ENCODE results near the gene VGLL3.

VGLL3 gene

DNA sequence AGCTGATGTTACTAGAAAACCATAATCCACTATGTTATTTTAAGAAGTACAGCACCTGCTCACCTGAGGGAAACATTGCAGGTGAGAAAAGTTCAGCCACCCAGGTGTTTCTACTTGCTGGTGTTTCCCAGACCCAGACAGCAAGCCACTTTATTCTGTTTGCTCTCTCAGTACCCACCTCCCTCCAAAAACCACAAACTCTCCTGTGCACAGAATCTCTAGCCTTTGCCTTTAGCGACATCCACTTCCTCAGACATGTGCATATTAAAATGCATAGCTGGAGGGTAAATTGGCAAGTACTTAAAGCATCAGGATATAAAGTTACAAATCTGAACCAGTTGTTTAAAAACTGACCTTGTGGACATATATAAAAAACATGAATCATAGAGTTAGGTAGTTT, 36.7 kb downstream of the VGLL3 start:
- TF ChIP-seq, protein P1, sequence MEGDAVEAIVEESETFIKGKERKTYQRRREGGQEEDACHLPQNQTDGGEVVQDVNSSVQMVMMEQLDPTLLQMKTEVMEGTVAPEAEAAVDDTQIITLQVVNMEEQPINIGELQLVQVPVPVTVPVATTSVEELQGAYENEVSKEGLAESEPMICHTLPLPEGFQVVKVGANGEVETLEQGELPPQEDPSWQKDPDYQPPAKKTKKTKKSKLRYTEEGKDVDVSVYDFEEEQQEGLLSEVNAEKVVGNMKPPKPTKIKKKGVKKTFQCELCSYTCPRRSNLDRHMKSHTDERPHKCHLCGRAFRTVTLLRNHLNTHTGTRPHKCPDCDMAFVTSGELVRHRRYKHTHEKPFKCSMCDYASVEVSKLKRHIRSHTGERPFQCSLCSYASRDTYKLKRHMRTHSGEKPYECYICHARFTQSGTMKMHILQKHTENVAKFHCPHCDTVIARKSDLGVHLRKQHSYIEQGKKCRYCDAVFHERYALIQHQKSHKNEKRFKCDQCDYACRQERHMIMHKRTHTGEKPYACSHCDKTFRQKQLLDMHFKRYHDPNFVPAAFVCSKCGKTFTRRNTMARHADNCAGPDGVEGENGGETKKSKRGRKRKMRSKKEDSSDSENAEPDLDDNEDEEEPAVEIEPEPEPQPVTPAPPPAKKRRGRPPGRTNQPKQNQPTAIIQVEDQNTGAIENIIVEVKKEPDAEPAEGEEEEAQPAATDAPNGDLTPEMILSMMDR (IDR thresholded peaks at IDR 0.05; ENCODE audit: insufficient read depth, low read depth, low read length, missing control alignments): no peak
- H3K4me3 ChIP-seq (ENCODE audit: low read length): no peak overlapping the region
- DNase-seq (ENCODE audit: low read depth): no peak

DNA sequence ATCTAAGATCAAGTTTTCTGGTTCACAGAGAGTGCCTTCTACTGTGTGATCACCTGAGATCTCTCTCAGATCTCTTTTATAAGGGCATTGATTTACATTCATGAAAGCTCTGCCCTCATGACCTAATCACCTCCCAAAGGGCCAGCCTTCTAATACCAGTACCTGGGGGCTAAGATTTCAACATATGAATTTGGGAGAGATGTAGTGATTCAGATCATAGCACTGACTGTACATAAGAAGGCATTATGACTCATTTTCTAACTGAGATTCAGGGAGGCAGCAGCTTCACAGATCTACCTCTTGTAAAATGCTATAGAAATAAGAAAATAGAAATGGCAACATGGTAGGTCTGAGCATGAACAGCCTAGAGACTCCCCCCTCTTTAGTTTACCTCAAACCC, 39.6 kb downstream of the VGLL3 start:
- TF ChIP-seq, protein P1 (IDR thresholded peaks at IDR 0.05; ENCODE audit: insufficient read depth, low read depth, low read length, missing control alignments): no peak
- peak; percentile 93 for DNase-seq (ENCODE audit: low read depth)

DNA sequence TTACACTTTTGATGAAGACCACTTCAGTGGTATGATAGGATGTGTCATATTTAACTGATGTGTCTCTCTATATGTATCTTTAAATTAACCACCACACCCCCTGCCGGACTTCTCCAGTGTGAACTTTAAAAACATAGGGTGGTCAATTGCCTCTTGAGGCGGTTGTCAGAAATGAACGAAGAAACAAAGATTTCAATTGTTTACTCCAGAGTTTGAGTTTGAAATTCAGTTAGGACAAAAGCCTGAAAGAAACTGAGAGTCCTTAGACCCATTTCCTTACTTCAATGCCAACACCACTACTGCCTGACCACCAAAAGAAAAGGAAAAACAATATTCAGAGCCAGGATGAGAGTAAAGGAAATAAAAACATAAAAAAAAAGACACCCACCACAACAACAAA, 40.2 kb downstream of the VGLL3 start:
- TF ChIP-seq, protein P1 (IDR thresholded peaks at IDR 0.05; ENCODE audit: insufficient read depth, low read depth, low read length, missing control alignments): no peak
- no peak for DNase-seq (ENCODE audit: low read depth)
- H3K4me3 ChIP-seq (ENCODE audit: low read length): no peak overlapping the region

More for the DNA sequence above, 39.6 kb downstream of the VGLL3 start:
- H3K4me3 ChIP-seq (ENCODE audit: low read length): no peak overlapping the region

DNA sequence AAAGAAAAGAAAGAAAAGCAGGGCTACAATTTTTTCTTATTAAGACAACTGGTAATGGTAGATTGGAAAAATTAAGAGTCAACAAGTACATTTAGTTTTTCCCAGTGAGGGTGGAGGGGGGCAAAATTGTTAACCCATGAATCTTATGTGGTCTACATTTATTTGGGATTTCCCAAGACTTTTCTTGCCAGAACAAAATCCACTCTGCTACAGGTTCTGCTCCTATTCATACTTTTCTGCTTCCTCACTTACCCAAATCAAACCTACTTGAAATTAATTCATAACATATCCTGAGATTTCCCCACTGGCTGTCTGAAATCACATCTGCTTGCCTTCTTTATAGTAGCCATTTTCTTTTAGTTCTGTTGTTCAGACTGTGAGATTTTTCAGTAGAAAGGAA, 41.1 kb downstream of the VGLL3 start:
- H3K4me3 ChIP-seq (ENCODE audit: low read length): no peak overlapping the region
- TF ChIP-seq, protein P1 (IDR thresholded peaks at IDR 0.05; ENCODE audit: insufficient read depth, low read depth, low read length, missing control alignments): no peak
- DNase-seq (ENCODE audit: low read depth): peak; percentile 54

DNA sequence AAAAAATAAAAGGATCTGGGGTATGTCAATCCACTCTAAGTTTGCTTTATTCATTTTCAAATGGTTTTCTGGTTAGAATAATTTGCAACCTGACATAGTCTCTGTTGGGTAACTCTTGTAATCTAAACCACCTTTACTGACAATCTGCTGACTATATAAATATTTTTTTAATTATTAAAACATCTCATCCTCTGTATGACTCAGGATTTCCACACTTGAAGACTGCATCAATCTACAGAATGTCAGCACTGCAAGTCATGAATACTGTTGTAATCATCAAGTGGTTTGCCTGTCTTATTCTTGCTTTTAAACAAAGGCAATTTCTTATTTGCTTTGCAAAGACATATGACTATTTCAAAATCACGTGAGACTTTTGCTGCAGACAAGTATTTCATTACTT, 42.1 kb downstream of the VGLL3 start:
- peak; percentile 94 for DNase-seq (ENCODE audit: low read depth)
- TF ChIP-seq, protein P1 (IDR thresholded peaks at IDR 0.05; ENCODE audit: insufficient read depth, low read depth, low read length, missing control alignments): no peak
- H3K4me3 ChIP-seq (ENCODE audit: low read length): no peak overlapping the region

DNA sequence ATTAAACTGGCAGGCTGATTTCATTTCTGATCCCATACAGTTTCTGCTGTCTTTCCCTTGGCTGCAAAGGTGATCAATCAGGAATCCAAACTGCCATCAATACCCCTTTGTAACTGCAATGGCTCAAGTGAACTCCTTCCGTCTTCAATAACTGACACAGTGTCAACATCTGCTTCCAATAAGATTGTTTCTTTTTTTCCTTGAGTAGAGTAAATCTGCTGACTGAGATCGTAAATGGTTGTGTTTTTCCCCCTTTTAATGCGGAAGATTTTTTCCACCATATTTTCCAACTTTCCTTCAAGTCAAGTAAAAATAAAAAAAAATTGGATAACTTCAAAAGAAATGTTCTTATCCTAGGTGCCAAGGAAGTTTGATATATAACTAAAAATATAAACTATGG, 48.7 kb downstream of the VGLL3 start:
- DNase-seq (ENCODE audit: low read depth): no peak
- TF ChIP-seq, protein P1 (IDR thresholded peaks at IDR 0.05; ENCODE audit: insufficient read depth, low read depth, low read length, missing control alignments): no peak
- no peak overlapping the region for H3K4me3 ChIP-seq (ENCODE audit: low read length)

DNA sequence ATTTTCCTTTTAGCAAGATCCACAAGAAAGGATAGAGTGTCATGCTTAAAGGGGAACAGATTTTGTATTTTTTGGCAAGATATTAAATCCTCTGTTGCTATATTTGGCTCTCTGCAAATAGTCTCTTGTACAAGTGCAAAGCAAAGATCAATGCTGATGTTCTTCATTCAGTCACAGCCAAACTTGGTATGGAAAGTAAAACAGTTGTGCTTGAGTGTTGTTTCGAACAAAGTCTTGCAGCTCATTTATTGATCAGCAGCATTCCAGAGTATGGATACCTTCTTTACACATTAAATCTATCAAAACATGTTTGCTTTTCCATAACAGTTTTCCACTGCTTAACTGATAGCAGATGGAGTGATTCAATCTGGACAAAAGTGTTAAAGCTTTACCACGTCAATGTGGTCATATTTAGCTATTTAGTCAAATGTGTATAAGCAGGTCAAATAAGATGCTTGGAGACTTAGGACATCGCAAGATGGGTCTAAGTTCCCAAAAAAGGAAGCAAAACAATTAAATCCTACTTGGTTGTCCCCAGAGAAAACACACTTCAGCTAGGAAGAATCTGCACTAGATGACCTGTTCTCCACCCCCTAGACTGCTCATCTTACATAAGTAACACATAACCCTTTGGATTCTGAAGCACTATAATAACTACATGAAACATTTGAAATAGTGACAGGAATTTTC, 52.4 kb downstream of the VGLL3 start:
- H3K4me3 ChIP-seq (ENCODE audit: low read length): no peak overlapping the region
- no peak for DNase-seq (ENCODE audit: low read depth)
- TF ChIP-seq, protein P1 (IDR thresholded peaks at IDR 0.05; ENCODE audit: insufficient read depth, low read depth, low read length, missing control alignments): no peak
